ENCODE measurements around the gene TNNI2.

TNNI2 gene

DNA sequence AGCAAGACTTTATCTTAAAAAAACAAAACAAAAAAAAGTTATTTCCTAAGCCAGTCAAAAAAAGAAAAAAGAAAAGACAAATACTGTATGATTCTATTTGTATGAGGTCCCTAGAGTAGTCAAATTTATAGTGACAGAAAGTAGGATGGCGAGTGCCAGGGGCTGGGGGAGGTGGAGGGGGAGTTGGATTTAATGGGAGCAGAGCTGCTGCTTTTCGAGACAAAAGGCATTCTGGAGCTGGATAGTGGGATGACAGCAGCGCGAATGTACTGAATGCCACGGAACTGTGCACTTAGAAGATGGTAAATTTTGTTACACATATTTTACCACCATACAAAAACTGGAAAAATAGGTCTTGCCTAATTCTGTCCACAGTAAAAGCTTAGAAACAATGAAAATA, 21.8 kb upstream of the TNNI2 start:
- TF ChIP-seq, protein P1, sequence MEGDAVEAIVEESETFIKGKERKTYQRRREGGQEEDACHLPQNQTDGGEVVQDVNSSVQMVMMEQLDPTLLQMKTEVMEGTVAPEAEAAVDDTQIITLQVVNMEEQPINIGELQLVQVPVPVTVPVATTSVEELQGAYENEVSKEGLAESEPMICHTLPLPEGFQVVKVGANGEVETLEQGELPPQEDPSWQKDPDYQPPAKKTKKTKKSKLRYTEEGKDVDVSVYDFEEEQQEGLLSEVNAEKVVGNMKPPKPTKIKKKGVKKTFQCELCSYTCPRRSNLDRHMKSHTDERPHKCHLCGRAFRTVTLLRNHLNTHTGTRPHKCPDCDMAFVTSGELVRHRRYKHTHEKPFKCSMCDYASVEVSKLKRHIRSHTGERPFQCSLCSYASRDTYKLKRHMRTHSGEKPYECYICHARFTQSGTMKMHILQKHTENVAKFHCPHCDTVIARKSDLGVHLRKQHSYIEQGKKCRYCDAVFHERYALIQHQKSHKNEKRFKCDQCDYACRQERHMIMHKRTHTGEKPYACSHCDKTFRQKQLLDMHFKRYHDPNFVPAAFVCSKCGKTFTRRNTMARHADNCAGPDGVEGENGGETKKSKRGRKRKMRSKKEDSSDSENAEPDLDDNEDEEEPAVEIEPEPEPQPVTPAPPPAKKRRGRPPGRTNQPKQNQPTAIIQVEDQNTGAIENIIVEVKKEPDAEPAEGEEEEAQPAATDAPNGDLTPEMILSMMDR (IDR thresholded peaks at IDR 0.05): no peak

DNA sequence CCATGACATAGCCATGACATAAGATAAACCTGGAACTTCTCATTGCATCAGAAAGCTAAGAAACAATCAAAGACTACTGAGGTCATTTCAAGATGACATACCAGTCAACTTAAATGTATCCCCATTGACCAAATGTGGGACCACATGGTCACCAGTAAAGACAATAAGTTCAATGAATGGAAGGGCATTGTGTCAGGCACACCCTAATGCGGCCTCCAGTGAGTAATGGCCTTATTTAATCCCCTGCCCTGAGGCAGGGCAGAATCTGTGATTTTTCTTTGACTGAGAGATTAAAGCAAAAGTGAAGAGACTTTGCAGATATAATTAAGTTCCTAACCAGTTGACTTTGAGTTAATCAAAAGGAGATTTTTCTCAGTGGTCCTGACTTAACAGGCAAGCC, 21.3 kb upstream of the TNNI2 start:
- TF ChIP-seq, protein P1 (IDR thresholded peaks at IDR 0.05): no peak

DNA sequence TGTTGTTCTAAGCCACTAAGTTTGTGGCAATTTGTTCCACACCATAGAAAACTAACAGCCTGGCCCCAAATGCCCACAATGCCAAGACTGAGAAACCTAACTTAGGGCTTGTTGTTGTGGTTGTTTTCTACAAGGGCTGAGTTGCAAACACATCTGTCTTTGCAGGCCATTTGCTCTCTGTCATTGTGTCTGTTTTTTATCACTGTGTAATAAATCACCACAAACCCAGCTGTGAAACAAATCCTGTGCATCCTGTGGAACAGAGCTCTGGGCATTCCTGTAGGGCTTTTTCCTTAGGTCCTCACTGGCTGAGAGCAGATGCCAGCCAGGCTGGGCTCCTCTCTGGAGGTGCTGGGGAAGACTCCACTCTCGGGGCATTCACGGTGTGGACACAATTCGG, 19.7 kb upstream of the TNNI2 start:
- TF ChIP-seq, protein P1 (IDR thresholded peaks at IDR 0.05): no peak

DNA sequence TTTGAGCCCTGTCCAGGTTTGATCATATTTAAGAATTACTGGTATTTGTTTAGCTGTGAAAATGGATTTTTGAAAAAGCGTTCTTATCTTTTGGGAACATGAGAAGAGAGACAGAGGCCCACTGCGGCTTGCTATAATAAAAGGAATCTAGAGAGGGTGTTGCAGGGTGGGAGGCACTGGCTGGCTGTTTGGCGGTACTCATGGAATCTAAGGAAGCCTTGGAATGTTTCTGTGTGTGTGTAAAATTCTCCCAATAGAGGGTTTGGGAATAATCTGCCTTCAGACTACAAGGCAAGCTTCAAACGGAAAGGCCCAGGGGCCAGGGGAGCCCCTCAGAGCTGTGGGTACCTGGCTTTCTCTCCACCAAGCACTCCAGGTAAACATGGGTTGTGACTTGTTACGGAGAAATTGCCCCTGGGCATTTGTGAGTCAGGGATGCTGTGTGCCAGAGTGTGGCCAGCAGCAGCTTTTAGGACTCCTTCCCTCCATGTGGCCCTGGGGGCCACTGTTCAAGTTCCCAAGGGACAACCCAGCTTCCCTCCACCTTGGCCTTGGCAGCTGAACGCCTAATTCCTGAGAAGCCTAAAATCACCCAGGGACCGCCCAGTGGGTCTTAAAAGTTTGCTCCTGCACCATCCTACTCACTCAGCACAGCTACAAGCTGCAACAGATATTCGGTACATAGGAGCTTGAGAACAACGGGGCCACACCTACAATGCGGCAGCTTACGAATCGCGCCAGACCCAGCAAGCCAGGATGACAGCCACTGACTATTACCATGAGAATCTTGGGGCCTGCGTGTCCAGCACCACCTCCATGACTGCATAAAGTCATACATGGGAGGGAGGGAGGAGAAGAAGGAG, 18.1 kb upstream of the TNNI2 start:
- TF ChIP-seq, protein P1 (IDR thresholded peaks at IDR 0.05): no peak

DNA sequence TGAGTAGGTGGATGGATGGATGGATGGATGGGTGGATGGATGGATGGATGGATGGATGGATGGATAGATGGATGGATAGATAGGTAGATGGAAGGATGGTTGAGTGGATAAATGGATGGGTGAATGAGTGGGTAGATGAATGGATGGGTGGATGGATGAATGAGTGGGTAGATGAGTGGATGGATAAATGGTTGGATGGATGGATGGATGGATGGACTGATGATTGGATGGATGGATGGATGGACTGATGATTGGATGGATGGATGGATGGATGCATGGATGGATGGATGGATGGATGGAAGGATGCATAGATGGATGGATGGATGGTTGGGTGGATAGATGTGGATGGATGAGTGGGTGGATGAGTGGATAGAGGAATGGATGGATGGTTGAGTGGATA, 17.2 kb upstream of the TNNI2 start:
- TF ChIP-seq, protein P1 (IDR thresholded peaks at IDR 0.05): no peak

DNA sequence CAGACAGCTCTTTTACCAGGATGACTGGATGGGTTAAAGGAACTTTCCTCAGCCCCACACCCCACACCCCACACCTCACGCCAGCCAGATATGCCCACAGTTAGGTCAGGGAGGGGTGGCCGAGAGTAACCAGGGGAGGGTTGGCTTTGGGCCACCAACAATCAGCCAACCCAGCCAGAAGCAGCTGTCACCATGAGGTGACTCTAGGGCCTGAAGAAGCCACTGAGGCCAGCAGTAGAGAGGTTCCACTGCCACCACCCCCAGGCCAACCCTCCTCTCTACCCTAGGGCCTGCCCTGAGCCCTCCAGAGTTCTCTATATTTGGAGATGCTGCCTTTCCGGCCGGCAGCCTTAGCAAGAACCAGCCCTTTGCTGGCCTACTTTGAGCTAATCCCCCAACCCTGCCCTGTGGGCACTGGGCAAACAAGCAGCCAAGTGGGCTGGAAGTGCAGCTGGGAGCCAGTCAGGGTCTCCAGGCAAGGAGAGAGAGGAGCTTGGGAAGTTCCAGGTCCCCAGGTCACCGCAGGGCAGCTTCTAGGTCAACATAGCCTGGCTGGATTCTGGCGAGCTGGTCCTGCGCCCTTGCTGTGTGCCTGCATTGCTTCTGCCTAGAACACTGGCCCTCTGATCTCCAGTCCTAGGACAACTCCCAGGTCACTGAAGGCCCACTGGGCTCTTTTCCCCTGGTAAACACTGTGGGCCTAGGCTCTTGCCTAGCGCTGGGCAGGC, 16.0 kb upstream of the TNNI2 start:
- TF ChIP-seq, protein P1 (IDR thresholded peaks at IDR 0.05): no peak

DNA sequence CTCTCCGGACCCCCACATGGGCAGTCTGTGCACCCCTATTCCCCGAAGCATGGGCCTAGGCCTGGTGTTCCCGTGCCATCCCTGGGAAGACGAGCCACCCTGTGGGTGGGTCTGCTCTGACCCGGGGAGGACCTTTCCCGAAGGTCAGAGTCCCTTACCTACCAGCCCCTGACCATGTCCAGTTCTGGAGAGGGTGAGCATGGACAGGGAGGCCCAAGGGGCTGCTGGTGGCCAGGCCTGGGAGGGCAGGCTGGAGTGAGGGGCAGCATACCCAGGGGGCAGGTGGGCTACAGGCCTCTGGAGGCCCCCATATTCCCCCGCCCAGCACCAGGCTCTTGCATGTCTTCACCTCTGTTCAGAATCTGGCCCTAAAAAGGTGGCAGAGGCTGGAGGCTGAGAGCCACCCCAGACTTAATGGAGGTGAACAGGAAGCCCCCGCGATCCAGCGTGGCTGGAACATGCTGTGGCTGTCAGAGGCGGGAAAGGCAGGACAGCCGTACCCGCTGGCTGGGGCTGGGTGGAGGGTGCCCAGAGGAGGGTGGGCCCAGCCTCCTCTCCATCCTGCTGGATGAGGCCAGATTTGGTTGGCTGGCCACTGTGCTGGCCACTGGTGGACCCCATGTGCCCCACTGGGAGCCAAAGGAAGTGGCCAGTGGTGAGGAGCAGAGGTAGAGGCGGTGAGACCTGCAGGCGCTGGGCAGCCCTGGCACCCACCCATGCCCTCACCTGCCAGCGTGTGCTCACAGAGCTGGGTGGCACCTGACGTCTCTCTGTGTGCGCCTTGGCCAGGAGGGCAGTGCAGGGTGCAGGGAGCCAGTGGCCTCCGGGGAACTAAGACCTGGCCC, 15.2 kb upstream of the TNNI2 start:
- TF ChIP-seq, protein P1 (IDR thresholded peaks at IDR 0.05): no peak
